PC-3 (cell line): ENCODE measurements around the gene COA1. TPM values are rescaled to one million over a fixed set of nuclear protein-coding genes. Genes with fewer than 3 reads are reported as not detected.
A peak's percentile ranks its signal among the peaks of the same experiment; 100 is the strongest.

Experiments
- ATAC-seq: fragments of 200-7000 bp; cut with Tn5 transposase; 2 replicates; pipeline ENCODE4 v1.9.1; 2020; ENCODE audit warnings: mild to moderate bottlenecking, moderate library complexity
- BruUV-seq: library from RNA; stranded (reverse); fragments of 400-500 nt; replicated peaks from 2 replicates; lab custom pipeline; 2021; lab: Mats Ljungman, UMichigan
- CTCF ChIA-PET: fragments of 300-600 bp; sonication (Branson Sonifier 250); formaldehyde crosslinking; loops from one replicate; lab custom pipeline; 2022; ENCODE audit warnings: antibody characterized with exemption; lab: Charles Lee
- POLR2A ChIA-PET: fragments of 300-600 bp; sonication (Branson Sonifier 250); formaldehyde crosslinking; loops from one replicate; lab custom pipeline; 2022; ENCODE audit warnings: antibody characterized with exemption; ENCODE audit not compliant: unreplicated experiment; lab: Charles Lee
- DNase-seq: peaks from one replicate; pipeline ENCODE4 v3.0.0-alpha.2; 2015
- H2AFZ ChIP-seq: fragments of 300-600 bp; sonication (generic); 2 replicates; pipeline ENCODE4 v1.6.0; 2016; ENCODE audit warnings: antibody characterized with exemption, low read length
- H3F3A ChIP-seq: fragments of 300-600 bp; sonication (generic); one replicate; pipeline ENCODE4 v1.6.0; 2017; ENCODE audit warnings: antibody characterized with exemption, low read length, control low read depth, mild to moderate bottlenecking; ENCODE audit not compliant: unreplicated experiment
- H3K27ac ChIP-seq: fragments of 300-600 bp; sonication (generic); 2 replicates; pipeline ENCODE4 v1.5.1; 2016; ENCODE audit warnings: mild to moderate bottlenecking, low read length
- H3K27me3 ChIP-seq: fragments of 300-600 bp; sonication (generic); 2 replicates; pipeline ENCODE4 v1.6.1; 2016; ENCODE audit warnings: low read length, mixed read lengths
- H3K36me3 ChIP-seq: fragments of 300-600 bp; sonication (generic); 2 replicates; pipeline ENCODE4 v1.6.1; 2016; ENCODE audit warnings: low read depth, mixed run types, low read length, mixed read lengths
- H3K4me1 ChIP-seq: fragments of 300-600 bp; sonication (generic); 2 replicates; pipeline ENCODE4 v1.5.1; 2016; ENCODE audit warnings: low read length; ENCODE audit not compliant: insufficient read depth
- H3K4me2 ChIP-seq: fragments of 300-600 bp; sonication (generic); 2 replicates; pipeline ENCODE4 v1.6.0; 2016; ENCODE audit warnings: low read length
- H3K4me3 ChIP-seq: fragments of 300-600 bp; sonication (generic); 2 replicates; pipeline ENCODE4 v1.5.1; 2016; ENCODE audit warnings: mild to moderate bottlenecking, low read length, mixed read lengths
- H3K79me2 ChIP-seq: fragments of 300-600 bp; sonication (generic); 2 replicates; pipeline ENCODE4 v1.6.1; 2017; ENCODE audit warnings: low read length, mixed read lengths
- H3K9ac ChIP-seq: fragments of 300-600 bp; sonication (generic); 2 replicates; pipeline ENCODE4 v1.6.0; 2016; ENCODE audit warnings: mild to moderate bottlenecking, low read length
- H3K9me2 ChIP-seq: fragments of 300-600 bp; sonication (generic); replicated peaks from 2 replicates; pipeline ENCODE4 v1.6.1; 2016; ENCODE audit warnings: mixed run types, low read length, mixed read lengths
- H3K9me3 ChIP-seq: fragments of 300-600 bp; sonication (generic); 2 replicates; pipeline ENCODE4 v1.6.1; 2016; ENCODE audit warnings: low read length, mixed read lengths
- H4K20me1 ChIP-seq: fragments of 300-600 bp; sonication (generic); 2 replicates; pipeline ENCODE4 v1.6.1; 2016; ENCODE audit warnings: low read length, mixed read lengths
- EZH2 ChIP-seq: fragments of 300-600 bp; sonication (generic); IDR thresholded peaks from one replicate; pipeline ENCODE4 v1.6.1; 2017; ENCODE audit warnings: antibody characterized with exemption, mild to moderate bottlenecking, low read length; ENCODE audit not compliant: unreplicated experiment
- EZH2phosphoT487 ChIP-seq: fragments of 300-600 bp; sonication (generic); IDR thresholded peaks from 2 replicates; pipeline ENCODE4 v1.6.1; 2018; ENCODE audit warnings: mild to moderate bottlenecking, antibody characterized with exemption, low read length, borderline replicate concordance
- intact Hi-C: fragments of 100-400 bp; cut with micrococcal nuclease; formaldehyde crosslinking; loops from 2 replicates; pipeline ENCODE4 v1.9.0; 2023
- total RNA-seq: library from RNA; depleted of rRNA; stranded (reverse); fragments of >200 nt; gene quantifications from 2 replicates; pipeline ENCODE4 v1.2.3, GENCODE V29; 2014
- TF ChIP-seq, protein P1 (sequence below): fragments of 300-600 bp; sonication (generic); conservative IDR thresholded peaks from 2 replicates; pipeline ENCODE4 v1.5.1; 2017; ENCODE audit warnings: antibody characterized with exemption, low read depth, mild to moderate bottlenecking, low read length

The COA1 gene
- total RNA-seq, 1 experiment from 2014 or later: 82.0 TPM

DNA sequence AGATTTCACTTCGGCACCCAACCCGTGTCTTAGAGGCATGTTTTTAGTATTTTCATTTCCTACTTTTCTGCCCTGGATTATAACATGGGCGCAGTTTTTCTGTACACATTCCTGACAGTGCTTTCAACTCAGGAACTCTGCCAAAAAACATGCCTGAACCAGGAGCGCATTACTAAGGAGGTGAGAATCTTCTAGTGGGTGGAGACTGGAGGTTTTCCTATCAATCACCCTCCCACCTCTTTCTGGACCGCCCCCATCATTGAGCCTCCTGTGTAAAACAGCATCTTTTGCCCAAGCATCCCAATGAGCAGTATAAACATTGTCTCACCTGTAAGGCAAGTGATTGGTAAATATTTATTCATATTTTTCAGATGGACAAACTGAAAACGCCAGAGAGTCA, 93.2 kb downstream of the COA1 start:
- ChIA-PET POLR2A (no interaction called here), CTCF (no interaction called here)
- H2AFZ ChIP-seq: no peak overlapping the region
- H3K4me3 ChIP-seq: no peak overlapping the region
- no peak overlapping the region for H3K9ac ChIP-seq
- H3K9me2 ChIP-seq: no peaks in the 10 kb centered on the region
- H3K4me1 ChIP-seq: peaks cover 27% of the 10 kb centered on the region
- TF ChIP-seq EZH2 (no peak), EZH2phosphoT487 (no peak)
- TF ChIP-seq, protein P1, sequence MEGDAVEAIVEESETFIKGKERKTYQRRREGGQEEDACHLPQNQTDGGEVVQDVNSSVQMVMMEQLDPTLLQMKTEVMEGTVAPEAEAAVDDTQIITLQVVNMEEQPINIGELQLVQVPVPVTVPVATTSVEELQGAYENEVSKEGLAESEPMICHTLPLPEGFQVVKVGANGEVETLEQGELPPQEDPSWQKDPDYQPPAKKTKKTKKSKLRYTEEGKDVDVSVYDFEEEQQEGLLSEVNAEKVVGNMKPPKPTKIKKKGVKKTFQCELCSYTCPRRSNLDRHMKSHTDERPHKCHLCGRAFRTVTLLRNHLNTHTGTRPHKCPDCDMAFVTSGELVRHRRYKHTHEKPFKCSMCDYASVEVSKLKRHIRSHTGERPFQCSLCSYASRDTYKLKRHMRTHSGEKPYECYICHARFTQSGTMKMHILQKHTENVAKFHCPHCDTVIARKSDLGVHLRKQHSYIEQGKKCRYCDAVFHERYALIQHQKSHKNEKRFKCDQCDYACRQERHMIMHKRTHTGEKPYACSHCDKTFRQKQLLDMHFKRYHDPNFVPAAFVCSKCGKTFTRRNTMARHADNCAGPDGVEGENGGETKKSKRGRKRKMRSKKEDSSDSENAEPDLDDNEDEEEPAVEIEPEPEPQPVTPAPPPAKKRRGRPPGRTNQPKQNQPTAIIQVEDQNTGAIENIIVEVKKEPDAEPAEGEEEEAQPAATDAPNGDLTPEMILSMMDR: no peak
- H3K4me2 ChIP-seq: no peak overlapping the region
- no peak overlapping the region for H3K27ac ChIP-seq
- H3K27me3 ChIP-seq: no peaks in the 10 kb centered on the region
- H3F3A ChIP-seq: peaks cover 9% of the 10 kb centered on the region
- BruUV-seq: no TSS peak
- peaks cover 77% of the 10 kb centered on the region for H3K36me3 ChIP-seq
- DNase-seq (peak; percentile 36), ATAC-seq (peak; percentile 16; the same call in 1 of the 2 replicates)
- H4K20me1 ChIP-seq: no peaks in the 10 kb centered on the region
- H3K79me2 ChIP-seq: peaks cover 11% of the 10 kb centered on the region
- intact Hi-C loops: no loop called here
- H3K9me3 ChIP-seq: no peaks in the 10 kb centered on the region

DNA sequence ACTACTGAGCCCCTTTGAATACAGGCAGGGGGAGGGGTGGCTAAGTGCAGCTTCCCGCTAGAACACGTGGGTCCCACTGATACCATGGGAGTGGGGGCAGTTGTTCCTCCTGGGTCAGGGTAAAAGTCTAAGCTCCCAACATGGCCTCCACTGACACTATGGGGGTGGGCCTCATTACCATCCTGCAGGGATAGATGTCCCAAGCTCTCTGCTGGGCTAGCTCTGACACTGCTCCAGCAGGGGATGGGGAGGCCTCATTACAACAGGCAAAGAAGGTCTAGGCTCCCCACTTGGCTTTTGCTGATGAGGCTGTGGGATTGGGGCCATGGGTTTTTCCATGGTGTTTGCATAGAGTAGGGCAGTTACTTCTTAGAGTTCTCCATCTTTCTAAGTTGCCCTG, 94.9 kb downstream of the COA1 start:
- no peaks in the 10 kb centered on the region for H4K20me1 ChIP-seq
- POLR2A ChIA-PET: no interaction called here
- H2AFZ ChIP-seq: no peak overlapping the region
- H3K9me2 ChIP-seq: no peaks in the 10 kb centered on the region
- H3K4me2 ChIP-seq: no peak overlapping the region
- CTCF ChIA-PET: no interaction called here
- no peak for TF ChIP-seq EZH2phosphoT487
- no peak for TF ChIP-seq EZH2
- TF ChIP-seq, protein P1: no peak
- H3K27ac ChIP-seq: no peak overlapping the region
- DNase-seq: no peak
- peaks cover 19% of the 10 kb centered on the region for H3K79me2 ChIP-seq
- no peak overlapping the region for H3K4me3 ChIP-seq
- H3K9ac ChIP-seq: no peak overlapping the region
- ATAC-seq: no peak
- peaks cover 9% of the 10 kb centered on the region for H3F3A ChIP-seq
- H3K4me1 ChIP-seq: peaks cover 16% of the 10 kb centered on the region
- no peaks in the 10 kb centered on the region for H3K27me3 ChIP-seq
- peaks cover 78% of the 10 kb centered on the region for H3K36me3 ChIP-seq
- intact Hi-C loops: no loop called here
- no TSS peak for BruUV-seq
- no peaks in the 10 kb centered on the region for H3K9me3 ChIP-seq

DNA sequence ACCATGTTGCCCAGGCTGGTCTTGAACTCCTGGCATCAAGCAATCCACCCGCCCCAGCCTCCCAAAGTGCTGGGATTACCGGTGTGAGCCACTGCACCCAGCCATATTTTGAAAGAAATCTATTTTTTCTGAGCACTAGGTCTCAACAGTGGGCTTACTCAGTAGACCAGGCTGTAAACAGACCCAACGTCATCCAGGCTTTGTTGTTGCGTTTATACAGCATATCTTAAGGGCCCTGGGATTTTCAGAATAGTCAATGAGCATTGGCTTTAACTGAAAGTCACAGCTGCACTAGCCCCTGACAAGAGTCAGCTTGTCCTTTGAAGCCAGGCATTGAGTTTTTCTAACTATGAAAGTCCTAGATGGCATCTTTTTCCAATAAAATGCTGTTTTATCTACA, 96.6 kb downstream of the COA1 start:
- no peak overlapping the region for H3K9ac ChIP-seq
- DNase-seq: no peak
- POLR2A ChIA-PET: interaction anchor here (1.1 kb wide), 1 partner anchor 50 kb away, joined by 9 read pairs; no protein-coding TSS in a partner anchor
- ATAC-seq: no peak
- H2AFZ ChIP-seq: no peak overlapping the region
- intact Hi-C loops: no loop called here
- H3F3A ChIP-seq: peaks cover 14% of the 10 kb centered on the region
- CTCF ChIA-PET: no interaction called here
- TF ChIP-seq EZH2phosphoT487 (no peak), EZH2 (no peak)
- TF ChIP-seq, protein P1: no peak
- H3K9me2 ChIP-seq: no peaks in the 10 kb centered on the region
- H3K4me1 ChIP-seq: peaks cover 11% of the 10 kb centered on the region
- H3K27ac ChIP-seq: no peak overlapping the region
- BruUV-seq: no TSS peak
- H3K27me3 ChIP-seq: no peaks in the 10 kb centered on the region
- H3K4me3 ChIP-seq: no peak overlapping the region
- peaks cover 79% of the 10 kb centered on the region for H3K36me3 ChIP-seq
- no peak overlapping the region for H3K4me2 ChIP-seq
- H4K20me1 ChIP-seq: no peaks in the 10 kb centered on the region
- peaks cover 33% of the 10 kb centered on the region for H3K79me2 ChIP-seq
- no peaks in the 10 kb centered on the region for H3K9me3 ChIP-seq
